Measurements from ENCODE around the gene SHISA6. TPM values are rescaled to one million over a fixed set of nuclear protein-coding genes. Genes with fewer than 3 reads are reported as not detected.

Gene SHISA6
- total RNA-seq, 1 experiment from 2014 or later = 2.9 TPM

DNA sequence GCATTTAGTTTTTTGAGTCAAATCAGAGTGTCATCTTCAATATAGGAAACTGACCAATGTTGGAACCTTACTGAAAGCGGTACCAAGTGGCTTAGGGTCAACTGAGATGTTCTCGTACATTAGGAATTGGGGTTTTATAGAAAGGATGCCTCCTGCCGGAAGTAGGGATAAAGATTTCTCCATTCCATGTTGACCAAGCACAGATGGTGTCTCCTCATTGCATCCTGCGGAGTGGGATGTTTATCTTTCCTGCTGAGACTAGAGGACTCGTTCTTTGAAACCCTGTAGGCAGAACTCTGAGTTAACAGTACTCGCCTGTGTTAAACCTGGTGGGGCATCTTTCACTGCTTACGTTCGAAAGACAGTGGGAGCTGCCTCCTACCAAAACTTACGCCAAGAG, 1.4 kb downstream of the SHISA6 start:
- Histone ChIP-seq H3K23me2 (ENCODE audit: insufficient read length, low read depth, low read length, poor library complexity, severe bottlenecking) (no peaks in the 10 kb centered on the region), H3K18ac (ENCODE audit: insufficient read length, low read depth, low read length) (no peak overlapping the region), H3K4me1 (ENCODE audit: insufficient read depth, low read length) (peaks cover 3% of the 10 kb centered on the region; the same call in 1 of the 2 replicates), H4K8ac (replicated peaks; ENCODE audit: insufficient read length, low read depth, low read length) (no peak overlapping the region), H3T11ph (ENCODE audit: low read length) (no peak overlapping the region), H3K4ac (ENCODE audit: low read depth, low read length) (no peak overlapping the region), H2BK15ac (ENCODE audit: low read depth, low read length) (no peak overlapping the region), H3K9ac (ENCODE audit: extremely low read depth, insufficient read length, low read length) (no peak overlapping the region), H4K5ac (ENCODE audit: insufficient read length, low read depth, low read length) (no peak overlapping the region), H2BK5ac (ENCODE audit: insufficient read length, low read length) (no peak overlapping the region), H3K79me2 (ENCODE audit: insufficient read depth, low read length) (no peaks in the 10 kb centered on the region), H2BK120ac (ENCODE audit: low read depth, low read length, poor library complexity, severe bottlenecking) (no peak overlapping the region), H2AK5ac (ENCODE audit: insufficient read length, low read length) (no peak overlapping the region), H3K4me2 (ENCODE audit: insufficient read depth, insufficient read length, low read length) (peak overlapping the region; percentile 32), H2AFZ (ENCODE audit: low read length) (no peak overlapping the region), H2BK12ac (ENCODE audit: insufficient read length, low read depth, low read length) (no peak overlapping the region), H3K23ac (ENCODE audit: insufficient read length, low read depth, low read length) (no peak overlapping the region), H3K79me1 (ENCODE audit: insufficient read depth, low read depth, low read length, poor library complexity, severe bottlenecking) (no peaks in the 10 kb centered on the region), H4K20me1 (ENCODE audit: control insufficient read depth, insufficient read depth, insufficient read length) (peaks cover 4% of the 10 kb centered on the region), H3K9me3 (ENCODE audit: control insufficient read depth, low read depth, low read length) (no peaks in the 10 kb centered on the region), H4K91ac (ENCODE audit: insufficient read length, low read depth, low read length) (no peak overlapping the region), H3K14ac (ENCODE audit: insufficient read depth, low read length) (no peak overlapping the region), H3K27ac (ENCODE audit: insufficient read length, low read depth, low read length) (no peak overlapping the region), H3K56ac (ENCODE audit: insufficient read length, low read depth, low read length) (no peak overlapping the region), H3K27me3 (ENCODE audit: insufficient read depth, low read length) (peaks cover 24% of the 10 kb centered on the region), H2BK20ac (ENCODE audit: low read depth, low read length, poor library complexity, severe bottlenecking) (no peak overlapping the region)
- H3K36me3 Mint-ChIP-seq (ENCODE audit: insufficient read depth in 1 of 3, low read depth in 3 of 3) = peaks cover 0 to 2% (median 0%) of the 10 kb centered on the region in 3 experiments; a peak in 2 of 7 replicates
- DNase-seq = no peak
- peaks cover 41 to 44% of the 10 kb centered on the region in 2 experiments for H3K4me1 Mint-ChIP-seq
- H3K4me3 Mint-ChIP-seq = peak overlapping the region; percentile 52 to 78
- no CpG with 5 or more reads among the region's 9 CpGs for WGBS (ENCODE audit: extremely low coverage, insufficient read length, low lambda C conversion rate)
- TF ChIP-seq, protein P1, sequence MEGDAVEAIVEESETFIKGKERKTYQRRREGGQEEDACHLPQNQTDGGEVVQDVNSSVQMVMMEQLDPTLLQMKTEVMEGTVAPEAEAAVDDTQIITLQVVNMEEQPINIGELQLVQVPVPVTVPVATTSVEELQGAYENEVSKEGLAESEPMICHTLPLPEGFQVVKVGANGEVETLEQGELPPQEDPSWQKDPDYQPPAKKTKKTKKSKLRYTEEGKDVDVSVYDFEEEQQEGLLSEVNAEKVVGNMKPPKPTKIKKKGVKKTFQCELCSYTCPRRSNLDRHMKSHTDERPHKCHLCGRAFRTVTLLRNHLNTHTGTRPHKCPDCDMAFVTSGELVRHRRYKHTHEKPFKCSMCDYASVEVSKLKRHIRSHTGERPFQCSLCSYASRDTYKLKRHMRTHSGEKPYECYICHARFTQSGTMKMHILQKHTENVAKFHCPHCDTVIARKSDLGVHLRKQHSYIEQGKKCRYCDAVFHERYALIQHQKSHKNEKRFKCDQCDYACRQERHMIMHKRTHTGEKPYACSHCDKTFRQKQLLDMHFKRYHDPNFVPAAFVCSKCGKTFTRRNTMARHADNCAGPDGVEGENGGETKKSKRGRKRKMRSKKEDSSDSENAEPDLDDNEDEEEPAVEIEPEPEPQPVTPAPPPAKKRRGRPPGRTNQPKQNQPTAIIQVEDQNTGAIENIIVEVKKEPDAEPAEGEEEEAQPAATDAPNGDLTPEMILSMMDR (conservative IDR thresholded peaks at IDR 0.05) = no peak
- peaks cover 0 to 2% of the 10 kb centered on the region in 2 experiments; a peak in 1 of 5 replicates for H3K9me3 Mint-ChIP-seq
- no peak overlapping the region for H3K27ac Mint-ChIP-seq
- H3K27me3 Mint-ChIP-seq (ENCODE audit: low read depth) = peaks cover 79% of the 10 kb centered on the region
